Measurements from ENCODE around the gene TUBG2.

DNA sequence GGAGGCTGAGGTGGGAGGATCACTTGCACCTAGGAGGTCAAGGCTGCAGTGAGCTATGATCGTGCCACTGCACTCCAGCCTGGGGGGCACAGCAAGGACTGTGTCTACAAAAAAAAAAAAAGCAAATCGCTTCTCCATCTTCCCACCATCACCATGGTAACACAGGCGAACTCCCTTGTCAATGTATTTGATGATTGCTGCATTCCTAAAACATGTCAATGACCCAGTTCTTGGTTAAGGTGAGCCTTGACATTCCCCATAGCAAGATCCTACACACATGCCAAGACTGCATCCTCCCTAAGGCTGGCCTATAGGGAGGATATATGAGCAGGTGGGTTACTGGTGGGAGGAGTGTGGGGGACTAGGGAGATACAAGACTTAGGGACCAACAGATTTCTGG lies 35.4 kb downstream of the TUBG2 start:
- TF ChIP-seq CTCF (IDR thresholded peaks at IDR 0.05) (no peak), EP300 (IDR thresholded peaks at IDR 0.05) (no peak)

Data from gastroesophageal sphincter (tissue), 3 donors.